Measurements from ENCODE around the gene GIMAP7.

Gene GIMAP7

DNA sequence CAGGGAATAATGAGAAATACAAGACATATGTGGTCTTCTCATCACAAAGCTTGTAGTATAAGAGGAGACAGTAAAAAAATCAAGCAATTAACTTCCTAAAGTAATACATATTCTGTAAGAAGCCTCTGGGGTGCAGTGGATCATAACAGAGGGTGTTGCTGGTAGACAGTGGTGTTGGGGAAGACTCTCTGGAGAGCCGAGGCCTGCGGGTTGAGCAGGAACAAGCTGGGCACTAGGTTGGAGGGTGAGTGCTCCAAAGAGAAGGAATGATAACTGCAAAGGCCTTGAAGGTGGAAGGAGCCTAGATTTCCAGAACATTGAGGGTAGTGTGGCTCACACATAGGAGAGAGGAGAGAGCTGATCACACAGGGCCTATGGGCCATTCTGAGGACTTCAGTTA, 54.0 kb downstream of the GIMAP7 start:
- no peak for DNase-seq (ENCODE audit: low spot score)
- TF ChIP-seq, protein P1, sequence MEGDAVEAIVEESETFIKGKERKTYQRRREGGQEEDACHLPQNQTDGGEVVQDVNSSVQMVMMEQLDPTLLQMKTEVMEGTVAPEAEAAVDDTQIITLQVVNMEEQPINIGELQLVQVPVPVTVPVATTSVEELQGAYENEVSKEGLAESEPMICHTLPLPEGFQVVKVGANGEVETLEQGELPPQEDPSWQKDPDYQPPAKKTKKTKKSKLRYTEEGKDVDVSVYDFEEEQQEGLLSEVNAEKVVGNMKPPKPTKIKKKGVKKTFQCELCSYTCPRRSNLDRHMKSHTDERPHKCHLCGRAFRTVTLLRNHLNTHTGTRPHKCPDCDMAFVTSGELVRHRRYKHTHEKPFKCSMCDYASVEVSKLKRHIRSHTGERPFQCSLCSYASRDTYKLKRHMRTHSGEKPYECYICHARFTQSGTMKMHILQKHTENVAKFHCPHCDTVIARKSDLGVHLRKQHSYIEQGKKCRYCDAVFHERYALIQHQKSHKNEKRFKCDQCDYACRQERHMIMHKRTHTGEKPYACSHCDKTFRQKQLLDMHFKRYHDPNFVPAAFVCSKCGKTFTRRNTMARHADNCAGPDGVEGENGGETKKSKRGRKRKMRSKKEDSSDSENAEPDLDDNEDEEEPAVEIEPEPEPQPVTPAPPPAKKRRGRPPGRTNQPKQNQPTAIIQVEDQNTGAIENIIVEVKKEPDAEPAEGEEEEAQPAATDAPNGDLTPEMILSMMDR (IDR thresholded peaks at IDR 0.05) = no peak
- Histone ChIP-seq H3K27ac (peak overlapping the region in 1 of 2 donors; percentile 79), H3K4me3 (peak overlapping the region; percentile 65)

DNA sequence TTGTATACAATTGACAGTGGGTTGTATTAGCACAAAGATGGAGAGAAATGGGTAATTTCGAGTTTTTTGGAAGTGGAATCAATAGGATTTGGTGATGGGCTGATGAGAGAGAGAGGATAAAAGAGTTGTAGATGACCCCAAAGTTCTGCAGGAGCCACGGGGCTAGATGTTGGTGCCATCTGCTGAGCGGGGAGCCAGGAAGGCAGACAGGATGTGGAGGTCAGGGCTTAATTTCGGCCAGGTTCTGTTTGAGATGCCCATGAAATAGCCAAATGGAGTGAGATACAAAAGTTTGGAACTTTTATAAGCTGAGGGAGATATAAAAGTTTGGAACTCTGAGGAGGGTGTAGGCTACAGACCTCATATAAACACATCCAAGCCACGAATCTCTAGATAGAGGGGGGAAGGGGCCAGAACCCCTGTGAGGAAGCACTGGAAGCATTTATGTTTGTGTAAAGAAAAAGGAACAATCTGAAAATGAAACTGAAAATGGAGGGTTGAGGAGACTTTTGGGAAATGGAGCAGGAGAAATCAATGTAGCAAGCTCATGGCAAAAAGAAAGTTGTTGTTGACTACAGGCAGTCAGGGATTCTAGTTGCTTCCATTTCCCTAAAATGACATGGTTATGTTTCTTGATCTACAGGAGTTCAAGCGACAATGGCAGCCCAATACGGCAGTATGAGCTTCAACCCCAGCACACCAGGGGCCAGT, 54.7 kb downstream of the GIMAP7 start:
- TF ChIP-seq, protein P1 (IDR thresholded peaks at IDR 0.05) = no peak
- Histone ChIP-seq H3K27ac (peak overlapping the region in 1 of 2 donors; percentile 78), H3K4me3 (peak overlapping the region; percentile 65)
- no peak for DNase-seq (ENCODE audit: low spot score)

Data from coronary artery (tissue), 2 donors.